GM23248 (cell line): ENCODE measurements around the gene ALDOB.

ENCODE experiments used
- EZH2 ChIP-seq: fragments of 200-600 bp; sonication (generic); IDR thresholded peaks from 2 replicates; pipeline ENCODE4 v1.6.1; 2018; ENCODE audit warnings: antibody characterized with exemption, mild to moderate bottlenecking; ENCODE audit not compliant: insufficient read depth, poor library complexity, severe bottlenecking
- EZH2phosphoT487 ChIP-seq: fragments of 200-600 bp; sonication (generic); IDR thresholded peaks from 2 replicates; pipeline ENCODE4 v1.6.1; 2018; ENCODE audit warnings: antibody characterized with exemption, moderate library complexity, mild to moderate bottlenecking, low read depth; ENCODE audit not compliant: insufficient read depth

GRCh38 chr9:101400120-101400519 lies 35.5 kb downstream of the ALDOB start:
- no peak for TF ChIP-seq EZH2phosphoT487
- TF ChIP-seq EZH2 = no peak
